GM12864 (cell line): ENCODE results near the gene PALLD.

Experiments used
- DNase-seq: peaks from one replicate; pipeline ENCODE4 v3.0.0-alpha.2; 2011; ENCODE audit warnings: low read depth
- H3K4me3 ChIP-seq: 2 replicates; pipeline ENCODE4 v1.5.1; 2011; ENCODE audit warnings: mild to moderate bottlenecking, low read depth, low read length, control low read depth
- TF ChIP-seq, protein P1 (sequence below): IDR thresholded peaks from 2 replicates; pipeline ENCODE4 v1.5.1; 2011; ENCODE audit warnings: low read depth, mild to moderate bottlenecking, moderate library complexity, low read length, control low read depth, inconsistent platforms; ENCODE audit errors: missing control alignments

The PALLD gene

DNA sequence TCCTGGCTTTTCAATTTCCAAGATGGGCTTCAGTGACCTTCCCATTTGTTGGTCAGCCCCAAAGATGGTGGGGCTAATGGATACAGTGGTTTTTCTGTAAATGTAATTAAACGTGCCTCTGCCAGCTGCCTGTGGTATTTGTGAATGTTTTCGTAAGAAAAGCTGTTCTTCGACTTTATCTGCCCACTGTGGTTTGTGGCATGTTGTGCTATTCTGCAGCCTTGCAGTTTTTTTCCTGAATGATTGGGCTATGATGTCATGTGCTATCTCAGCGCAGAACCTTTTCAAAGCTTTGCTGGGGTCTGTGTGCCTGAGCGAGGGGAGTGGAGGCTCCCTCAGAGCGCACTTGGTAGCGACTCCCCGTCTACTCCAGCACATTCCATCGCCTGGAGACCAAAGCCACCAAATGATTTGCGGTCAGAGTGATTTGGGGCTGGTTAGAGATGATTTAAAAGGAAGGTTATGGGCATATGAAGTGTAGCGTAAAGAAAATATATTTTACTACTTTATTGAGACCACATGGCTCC lies 137.5 kb downstream of the PALLD start:
- no peak overlapping the region for H3K4me3 ChIP-seq
- TF ChIP-seq, protein P1, sequence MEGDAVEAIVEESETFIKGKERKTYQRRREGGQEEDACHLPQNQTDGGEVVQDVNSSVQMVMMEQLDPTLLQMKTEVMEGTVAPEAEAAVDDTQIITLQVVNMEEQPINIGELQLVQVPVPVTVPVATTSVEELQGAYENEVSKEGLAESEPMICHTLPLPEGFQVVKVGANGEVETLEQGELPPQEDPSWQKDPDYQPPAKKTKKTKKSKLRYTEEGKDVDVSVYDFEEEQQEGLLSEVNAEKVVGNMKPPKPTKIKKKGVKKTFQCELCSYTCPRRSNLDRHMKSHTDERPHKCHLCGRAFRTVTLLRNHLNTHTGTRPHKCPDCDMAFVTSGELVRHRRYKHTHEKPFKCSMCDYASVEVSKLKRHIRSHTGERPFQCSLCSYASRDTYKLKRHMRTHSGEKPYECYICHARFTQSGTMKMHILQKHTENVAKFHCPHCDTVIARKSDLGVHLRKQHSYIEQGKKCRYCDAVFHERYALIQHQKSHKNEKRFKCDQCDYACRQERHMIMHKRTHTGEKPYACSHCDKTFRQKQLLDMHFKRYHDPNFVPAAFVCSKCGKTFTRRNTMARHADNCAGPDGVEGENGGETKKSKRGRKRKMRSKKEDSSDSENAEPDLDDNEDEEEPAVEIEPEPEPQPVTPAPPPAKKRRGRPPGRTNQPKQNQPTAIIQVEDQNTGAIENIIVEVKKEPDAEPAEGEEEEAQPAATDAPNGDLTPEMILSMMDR = no peak
- DNase-seq = no peak

DNA sequence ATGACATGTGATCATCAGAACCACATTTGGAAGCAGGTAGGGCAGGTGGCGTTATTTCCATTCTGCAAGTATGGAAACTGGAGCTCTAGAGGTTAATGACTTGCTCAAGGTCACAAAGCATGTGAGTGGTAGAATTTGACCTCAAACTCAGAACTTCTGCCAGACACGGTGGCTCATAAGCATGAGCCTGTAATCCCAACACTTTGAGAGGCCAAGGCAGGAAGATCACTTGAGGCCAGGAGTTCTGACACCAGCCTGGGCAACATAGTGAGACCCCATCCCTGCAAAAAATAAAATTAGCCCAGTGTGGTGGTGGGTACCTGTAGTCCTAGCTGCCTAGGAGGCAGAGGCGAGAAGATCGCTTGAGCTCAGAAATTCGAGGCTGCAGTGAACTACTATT lies 139.2 kb downstream of the PALLD start:
- TF ChIP-seq, protein P1 = no peak
- no peak overlapping the region for H3K4me3 ChIP-seq
- DNase-seq = no peak

- TF ChIP-seq, protein P1 = no peak
- DNase-seq = no peak
- H3K4me3 ChIP-seq = no peak overlapping the region
These were observed 139.8 kb downstream of the PALLD start for GRCh38 chr4:168636506-168637196.

GRCh38 chr4:168637872-168638756 lies 141.3 kb downstream of the PALLD start:
- DNase-seq = no peak
- TF ChIP-seq, protein P1 = no peak
- no peak overlapping the region for H3K4me3 ChIP-seq

DNA sequence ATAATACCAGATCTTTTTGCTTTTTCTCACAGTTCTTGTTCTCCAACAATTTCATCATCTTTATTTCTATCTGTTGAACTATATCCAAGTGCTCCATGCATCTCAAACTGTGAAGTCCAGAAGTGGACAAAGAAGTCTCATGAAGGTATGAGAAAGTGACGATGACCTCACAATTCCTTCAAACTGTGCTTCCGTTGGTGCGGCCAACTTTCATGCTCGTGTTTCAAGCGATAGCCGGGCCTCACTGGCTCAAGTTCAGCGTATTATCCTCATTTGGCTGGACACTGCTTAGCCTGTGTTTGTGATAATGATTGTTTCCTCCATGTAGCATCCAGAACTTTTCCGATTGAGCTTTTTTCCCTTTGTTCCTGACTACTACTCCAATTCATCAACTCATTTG lies 143.1 kb downstream of the PALLD start:
- TF ChIP-seq, protein P1 = no peak

GRCh38 chr4:168641811-168642140 lies 144.9 kb downstream of the PALLD start:
- DNase-seq = no peak
- H3K4me3 ChIP-seq = no peak overlapping the region
- TF ChIP-seq, protein P1 = no peak

More for the DNA sequence above, 143.1 kb downstream of the PALLD start:
- H3K4me3 ChIP-seq = no peak overlapping the region
- DNase-seq = no peak
